NT2/D1 (cell line): ENCODE measurements around the gene DRC3.

Source experiments
- SUZ12 ChIP-seq: IDR thresholded peaks from 2 replicates; pipeline ENCODE4 v1.6.1; 2011; ENCODE audit not compliant: insufficient read length, insufficient read depth; ENCODE audit errors: extremely low read depth
- YY1 ChIP-seq: IDR thresholded peaks from 2 replicates; pipeline ENCODE4 v1.6.1; 2011; ENCODE audit not compliant: insufficient read length, insufficient read depth
- ZNF274 ChIP-seq: IDR thresholded peaks from 2 replicates; pipeline ENCODE4 v1.6.1; 2011; ENCODE audit warnings: mild to moderate bottlenecking, low read depth, low read length

DNA sequence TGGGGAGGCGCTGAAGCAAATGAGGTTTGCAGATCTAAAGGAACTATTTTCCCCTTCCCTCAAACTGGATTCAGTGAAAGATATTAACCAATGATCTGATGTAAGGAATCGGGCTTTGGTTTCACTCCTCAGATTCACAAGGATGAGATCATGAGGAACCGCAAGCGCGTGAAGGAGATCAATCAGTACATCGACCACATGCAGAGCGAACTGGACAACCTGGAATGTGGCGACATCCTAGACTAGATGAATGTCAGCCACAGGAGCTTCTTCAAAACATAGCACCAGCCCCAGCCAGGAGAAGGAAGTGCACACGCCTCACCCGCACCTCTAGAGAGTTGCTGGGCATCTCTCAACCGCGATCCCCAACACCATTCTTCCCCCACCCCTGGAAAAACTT lies 43.8 kb downstream of the DRC3 start:
- TF ChIP-seq YY1 (no peak), SUZ12 (no peak), ZNF274 (no peak)
